Progenitor cell of endocrine pancreas (in vitro differentiated cells): ENCODE measurements around the gene ELN. TPM values are rescaled to one million over a fixed set of nuclear protein-coding genes. Genes with fewer than 3 reads are reported as not detected.

Experiments used
- DNase-seq: peaks from one replicate; pipeline ENCODE4 v3.0.0; 2021; ENCODE audit warnings: low spot score; ENCODE audit not compliant: unreplicated experiment
- H3K27ac Mint-ChIP-seq: 2 replicates; pipeline ENCODE4 v1.8.0; 2021; ENCODE audit warnings: mild to moderate bottlenecking, moderate library complexity, mixed read lengths
- H3K27me3 Mint-ChIP-seq: 2 replicates; pipeline ENCODE4 v1.8.0; 2021; ENCODE audit warnings: mixed read lengths
- H3K36me3 Mint-ChIP-seq: 2 replicates; pipeline ENCODE4 v1.8.0; 2022; ENCODE audit warnings: mixed read lengths; ENCODE audit not compliant: insufficient read depth
- H3K4me1 Mint-ChIP-seq: 2 replicates; pipeline ENCODE4 v1.8.0; 2021; ENCODE audit warnings: low read depth, mixed read lengths
- H3K4me3 Mint-ChIP-seq: 2 replicates; pipeline ENCODE4 v1.8.0; 2021; ENCODE audit warnings: low read depth, mild to moderate bottlenecking, moderate library complexity, mixed read lengths
- H3K9me3 Mint-ChIP-seq: 2 replicates; pipeline ENCODE4 v1.8.0; 2021; ENCODE audit warnings: low read depth, mixed read lengths
- total RNA-seq: library from RNA; stranded (reverse); gene quantifications from 2 replicates; pipeline ENCODE4 v1.2.1, GENCODE V29; 2021
- TF ChIP-seq, protein P1 (sequence below): fragments of 200-600 bp; sonication (generic); IDR thresholded peaks from one replicate; pipeline ENCODE4 v1.5.0; 2021; ENCODE audit warnings: antibody characterized with exemption, mild to moderate bottlenecking; ENCODE audit not compliant: unreplicated experiment

The ELN gene
- total RNA-seq, 1 donor from 2014 or later = 0.26 TPM

DNA sequence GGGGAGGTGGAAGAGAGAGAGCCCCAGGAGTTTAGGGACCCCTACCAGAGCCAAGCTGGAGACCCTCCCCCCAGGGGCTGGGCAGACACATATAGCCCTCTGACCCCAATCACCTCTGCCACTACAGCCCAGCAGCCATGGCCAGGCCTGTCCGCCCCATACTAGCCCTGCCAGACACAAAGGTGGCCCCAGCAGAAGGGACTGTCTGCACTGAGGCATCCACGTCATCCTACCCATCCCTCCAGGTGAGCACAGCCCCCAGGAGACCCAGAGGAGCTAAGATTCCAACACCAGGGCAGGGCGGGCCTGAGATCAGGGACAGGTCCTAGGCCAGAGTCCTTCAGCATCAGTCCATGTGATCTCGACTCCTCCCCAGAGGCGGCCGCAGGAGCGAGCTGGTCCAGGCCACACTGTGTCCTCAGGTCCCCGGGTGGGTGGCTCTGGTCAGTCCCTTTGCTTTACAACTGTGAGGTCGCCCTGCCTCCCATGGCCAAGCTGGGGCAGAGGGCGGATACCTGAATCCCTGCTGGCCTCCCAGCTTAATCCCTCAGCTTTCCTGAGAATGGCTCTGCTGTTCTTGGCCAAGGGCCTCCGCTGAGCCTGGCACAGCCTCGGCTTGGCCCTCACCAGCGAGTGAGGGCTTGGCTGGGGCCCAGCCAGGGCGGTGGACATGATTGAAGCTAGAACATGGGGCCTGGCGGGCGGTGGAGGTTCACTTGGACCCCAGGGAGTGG lies 14.3 kb upstream of the ELN start:
- Mint-ChIP-seq H3K4me1 (no peaks in the 10 kb centered on the region), H3K9me3 (no peaks in the 10 kb centered on the region), H3K27me3 (peaks cover 3% of the 10 kb centered on the region), H3K27ac (no peak overlapping the region), H3K4me3 (no peak overlapping the region), H3K36me3 (no peaks in the 10 kb centered on the region)
- DNase-seq = no peak
- TF ChIP-seq, protein P1, sequence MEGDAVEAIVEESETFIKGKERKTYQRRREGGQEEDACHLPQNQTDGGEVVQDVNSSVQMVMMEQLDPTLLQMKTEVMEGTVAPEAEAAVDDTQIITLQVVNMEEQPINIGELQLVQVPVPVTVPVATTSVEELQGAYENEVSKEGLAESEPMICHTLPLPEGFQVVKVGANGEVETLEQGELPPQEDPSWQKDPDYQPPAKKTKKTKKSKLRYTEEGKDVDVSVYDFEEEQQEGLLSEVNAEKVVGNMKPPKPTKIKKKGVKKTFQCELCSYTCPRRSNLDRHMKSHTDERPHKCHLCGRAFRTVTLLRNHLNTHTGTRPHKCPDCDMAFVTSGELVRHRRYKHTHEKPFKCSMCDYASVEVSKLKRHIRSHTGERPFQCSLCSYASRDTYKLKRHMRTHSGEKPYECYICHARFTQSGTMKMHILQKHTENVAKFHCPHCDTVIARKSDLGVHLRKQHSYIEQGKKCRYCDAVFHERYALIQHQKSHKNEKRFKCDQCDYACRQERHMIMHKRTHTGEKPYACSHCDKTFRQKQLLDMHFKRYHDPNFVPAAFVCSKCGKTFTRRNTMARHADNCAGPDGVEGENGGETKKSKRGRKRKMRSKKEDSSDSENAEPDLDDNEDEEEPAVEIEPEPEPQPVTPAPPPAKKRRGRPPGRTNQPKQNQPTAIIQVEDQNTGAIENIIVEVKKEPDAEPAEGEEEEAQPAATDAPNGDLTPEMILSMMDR = no peak

DNA sequence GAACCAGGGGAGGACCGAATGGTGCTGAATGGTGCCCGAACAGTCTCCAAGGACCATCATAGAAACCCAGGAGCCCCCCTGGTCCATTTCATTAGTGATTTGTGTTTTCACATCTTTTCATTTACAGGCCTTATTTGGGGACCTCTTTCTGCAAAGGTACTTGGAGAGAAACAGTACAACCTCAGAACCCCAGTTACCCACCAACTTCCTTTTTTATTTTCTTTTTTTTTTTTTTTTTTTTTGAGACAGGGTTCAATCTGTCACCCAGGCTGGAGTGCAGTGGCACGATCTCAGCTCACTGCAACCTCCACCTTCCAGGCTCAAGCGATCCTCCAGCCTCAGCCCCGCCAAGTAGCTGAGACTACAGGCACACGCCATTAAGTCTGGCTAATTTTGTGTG lies 13.0 kb upstream of the ELN start:
- no peaks in the 10 kb centered on the region for H3K9me3 Mint-ChIP-seq
- TF ChIP-seq, protein P1 = no peak
- H3K27ac Mint-ChIP-seq = no peak overlapping the region
- H3K36me3 Mint-ChIP-seq = no peaks in the 10 kb centered on the region
- H3K4me1 Mint-ChIP-seq = no peaks in the 10 kb centered on the region
- peaks cover 2% of the 10 kb centered on the region for H3K27me3 Mint-ChIP-seq
- no peak overlapping the region for H3K4me3 Mint-ChIP-seq
- DNase-seq = no peak

DNA sequence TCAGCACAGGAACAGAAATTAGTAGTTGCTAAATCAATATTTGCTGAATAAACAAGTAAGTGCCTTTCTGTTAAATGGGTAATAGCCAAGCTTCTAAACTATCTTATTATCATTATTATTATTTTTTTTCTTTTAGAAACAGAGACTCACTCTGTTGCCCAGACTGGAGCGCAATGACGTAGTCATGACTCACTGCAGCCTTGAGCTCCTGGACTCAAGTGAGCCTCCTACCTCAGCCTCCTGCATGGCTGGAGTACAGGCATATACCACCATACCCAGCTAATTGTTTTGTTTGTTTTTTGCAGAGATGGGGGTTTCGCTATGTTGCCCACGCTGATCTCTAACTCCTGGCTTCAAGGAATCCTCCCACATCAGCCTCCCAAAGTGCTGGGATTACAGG lies 12.3 kb upstream of the ELN start:
- Mint-ChIP-seq H3K4me1 (no peaks in the 10 kb centered on the region), H3K36me3 (no peaks in the 10 kb centered on the region), H3K27me3 (peaks cover 2% of the 10 kb centered on the region), H3K27ac (no peak overlapping the region), H3K9me3 (no peaks in the 10 kb centered on the region), H3K4me3 (no peak overlapping the region)
- no peak for DNase-seq
- TF ChIP-seq, protein P1 = no peak

DNA sequence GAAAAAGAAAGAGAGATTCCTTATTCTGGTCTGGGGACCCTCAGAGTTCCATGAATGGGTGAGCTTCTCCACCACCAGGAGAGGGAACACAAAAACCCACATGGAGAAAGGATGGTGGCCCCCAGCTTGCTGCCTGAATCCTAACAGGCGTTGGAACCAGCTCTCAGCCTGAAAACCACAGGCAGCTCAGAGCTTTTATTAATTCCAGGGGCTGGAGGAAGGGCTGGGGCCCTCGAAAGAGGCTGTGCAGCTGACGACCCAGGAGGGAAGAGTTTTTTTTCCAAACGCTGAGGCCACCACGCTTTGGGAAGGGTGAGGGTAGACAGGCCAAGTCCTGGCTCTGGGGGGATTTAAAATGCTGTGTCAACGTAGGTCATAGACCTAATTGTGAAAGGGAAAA lies 10.8 kb upstream of the ELN start:
- Mint-ChIP-seq H3K27ac (no peak overlapping the region), H3K4me1 (no peaks in the 10 kb centered on the region), H3K36me3 (no peaks in the 10 kb centered on the region), H3K27me3 (peaks cover 2% of the 10 kb centered on the region), H3K9me3 (no peaks in the 10 kb centered on the region), H3K4me3 (no peak overlapping the region)
- DNase-seq = no peak
- TF ChIP-seq, protein P1 = no peak

DNA sequence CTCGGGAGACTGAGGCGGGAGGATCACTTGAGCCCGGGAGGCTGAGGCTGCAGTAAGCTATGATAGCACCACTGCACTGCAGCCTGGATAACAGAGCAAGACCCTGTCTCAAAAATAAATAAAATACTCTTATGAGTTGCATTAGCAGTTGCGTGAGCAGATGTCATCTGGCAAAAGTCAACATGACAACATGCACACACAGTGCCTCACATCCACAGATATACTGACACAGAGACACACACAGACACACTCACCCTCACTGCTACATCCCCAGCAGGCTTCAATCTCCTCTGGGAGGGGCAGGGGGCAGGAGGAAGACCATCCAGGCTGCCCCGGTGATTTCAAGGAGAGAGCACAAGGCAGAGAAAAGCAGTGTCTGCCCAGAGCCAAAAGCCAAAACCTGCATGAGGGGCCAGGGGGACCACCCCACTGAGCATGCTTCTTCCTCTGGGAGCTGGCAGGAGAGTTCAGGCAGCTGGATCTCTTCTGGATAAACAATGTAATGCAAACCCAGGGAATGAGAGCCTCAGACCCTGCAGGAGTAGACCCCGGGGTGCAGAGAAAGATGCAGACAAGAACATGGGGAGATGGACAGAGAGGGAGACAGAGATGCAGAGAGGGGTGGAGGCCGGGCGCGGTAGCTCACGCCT lies 9.6 kb upstream of the ELN start:
- TF ChIP-seq, protein P1 = no peak
- Mint-ChIP-seq H3K27me3 (peaks cover 9% of the 10 kb centered on the region), H3K9me3 (no peaks in the 10 kb centered on the region), H3K36me3 (no peaks in the 10 kb centered on the region), H3K4me1 (no peaks in the 10 kb centered on the region), H3K27ac (no peak overlapping the region), H3K4me3 (no peak overlapping the region)
- DNase-seq = no peak
